Measurements from ENCODE around the gene ABHD11. TPM values are rescaled to one million over a fixed set of nuclear protein-coding genes. Genes with fewer than 3 reads are reported as not detected.

The ABHD11 gene
- total and polyA plus RNA-seq, 2 experiments from 2014 or later, result 18.7 to 24.6 TPM

DNA sequence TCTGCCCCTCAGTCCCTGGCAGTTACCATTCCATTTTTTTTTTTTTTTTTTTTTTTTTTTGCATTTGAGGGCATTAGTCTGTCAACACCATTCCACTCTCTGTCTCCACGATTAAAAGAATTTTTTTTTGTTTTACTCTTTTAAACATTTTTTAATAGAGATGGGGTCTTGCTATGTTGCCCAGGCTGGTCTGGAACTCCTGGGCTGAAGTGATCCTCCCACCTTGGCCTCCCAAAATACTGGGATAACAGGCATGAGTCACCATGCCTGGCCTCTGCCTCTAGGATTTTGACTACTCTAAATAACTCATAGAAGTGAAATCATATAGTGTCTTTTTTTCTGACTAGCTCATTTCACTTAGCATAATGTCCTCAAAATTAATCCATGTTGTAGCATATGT lies 48.0 kb upstream of the ABHD11 start (continued):
- TF ChIP-seq, protein P1, sequence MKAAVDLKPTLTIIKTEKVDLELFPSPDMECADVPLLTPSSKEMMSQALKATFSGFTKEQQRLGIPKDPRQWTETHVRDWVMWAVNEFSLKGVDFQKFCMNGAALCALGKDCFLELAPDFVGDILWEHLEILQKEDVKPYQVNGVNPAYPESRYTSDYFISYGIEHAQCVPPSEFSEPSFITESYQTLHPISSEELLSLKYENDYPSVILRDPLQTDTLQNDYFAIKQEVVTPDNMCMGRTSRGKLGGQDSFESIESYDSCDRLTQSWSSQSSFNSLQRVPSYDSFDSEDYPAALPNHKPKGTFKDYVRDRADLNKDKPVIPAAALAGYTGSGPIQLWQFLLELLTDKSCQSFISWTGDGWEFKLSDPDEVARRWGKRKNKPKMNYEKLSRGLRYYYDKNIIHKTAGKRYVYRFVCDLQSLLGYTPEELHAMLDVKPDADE (IDR thresholded peaks at IDR 0.05), result no peak
- TF ChIP-seq ZNF331 (CRISPR knock-in tag; IDR thresholded peaks at IDR 0.05; ENCODE audit: low read depth) (no peak), STAT1 (IDR thresholded peaks at IDR 0.05; ENCODE audit: unreplicated experiment) (no peak), CREB1 (CRISPR knock-in tag; IDR thresholded peaks at IDR 0.05; ENCODE audit: low read depth) (no peak)

DNA sequence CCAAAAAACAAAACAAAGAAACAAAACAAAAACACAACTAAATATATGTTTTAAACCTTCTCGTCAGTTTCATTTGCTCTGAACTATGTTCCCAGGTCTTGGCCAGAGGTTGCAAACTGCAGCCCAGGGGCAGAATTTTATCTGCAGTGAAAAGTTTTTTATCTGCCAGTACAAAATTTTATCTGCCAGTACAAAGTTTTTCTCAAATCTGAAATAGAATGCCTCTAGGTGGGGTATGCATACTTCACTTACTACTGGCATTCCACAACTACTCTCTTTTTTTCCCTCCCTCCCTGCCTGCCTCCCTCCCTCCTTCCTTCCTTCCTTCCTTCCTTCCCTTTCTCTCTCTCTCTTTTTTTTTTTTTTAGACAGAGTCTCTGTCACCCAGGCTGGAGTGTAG lies 40.9 kb upstream of the ABHD11 start:
- Mint-ChIP-seq H3K4me1 (no peaks in the 10 kb centered on the region; the same call in 2 of the 3 replicates), H3K9me3 (peaks cover 8% of the 10 kb centered on the region; the same call in 1 of the 3 replicates), H3K27ac (no peak overlapping the region), H3K4me3 (no peak overlapping the region), H3K36me3 (ENCODE audit: low read depth) (peaks cover 7% of the 10 kb centered on the region; the same call in 2 of the 3 replicates), H3K27me3 (ENCODE audit: insufficient read depth, low read depth, poor library complexity) (peaks cover 4% of the 10 kb centered on the region)
- H3K27me3 ChIP-seq (ENCODE audit: insufficient read depth), result no peaks in the 10 kb centered on the region
- no peaks in the 10 kb centered on the region for H3K9me2 ChIP-seq (ENCODE audit: insufficient read depth)
- no peak for ATAC-seq
- H2AFZ ChIP-seq, result no peak overlapping the region
- no peak for DNase-seq (ENCODE audit: low spot score)
- no peak overlapping the region for H3K4me3 ChIP-seq
- H3K36me3 ChIP-seq (ENCODE audit: insufficient read depth), result no peaks in the 10 kb centered on the region
- no peaks in the 10 kb centered on the region for H3K4me1 ChIP-seq (ENCODE audit: insufficient read depth)
- no peaks in the 10 kb centered on the region for H3F3A ChIP-seq (replicated peaks; ENCODE audit: low read depth)
- no peaks in the 10 kb centered on the region for H3K79me2 ChIP-seq (replicated peaks; ENCODE audit: insufficient read depth)
- no peaks in the 10 kb centered on the region for H4K20me1 ChIP-seq (replicated peaks; ENCODE audit: insufficient read depth)
- H3K4me2 ChIP-seq, result no peak overlapping the region
- H3K27ac ChIP-seq (ENCODE audit: low read depth), result no peak overlapping the region
- TF ChIP-seq EZH2 (IDR thresholded peaks at IDR 0.05; ENCODE audit: low read depth, unreplicated experiment), result no peak
- TF ChIP-seq, protein P2, sequence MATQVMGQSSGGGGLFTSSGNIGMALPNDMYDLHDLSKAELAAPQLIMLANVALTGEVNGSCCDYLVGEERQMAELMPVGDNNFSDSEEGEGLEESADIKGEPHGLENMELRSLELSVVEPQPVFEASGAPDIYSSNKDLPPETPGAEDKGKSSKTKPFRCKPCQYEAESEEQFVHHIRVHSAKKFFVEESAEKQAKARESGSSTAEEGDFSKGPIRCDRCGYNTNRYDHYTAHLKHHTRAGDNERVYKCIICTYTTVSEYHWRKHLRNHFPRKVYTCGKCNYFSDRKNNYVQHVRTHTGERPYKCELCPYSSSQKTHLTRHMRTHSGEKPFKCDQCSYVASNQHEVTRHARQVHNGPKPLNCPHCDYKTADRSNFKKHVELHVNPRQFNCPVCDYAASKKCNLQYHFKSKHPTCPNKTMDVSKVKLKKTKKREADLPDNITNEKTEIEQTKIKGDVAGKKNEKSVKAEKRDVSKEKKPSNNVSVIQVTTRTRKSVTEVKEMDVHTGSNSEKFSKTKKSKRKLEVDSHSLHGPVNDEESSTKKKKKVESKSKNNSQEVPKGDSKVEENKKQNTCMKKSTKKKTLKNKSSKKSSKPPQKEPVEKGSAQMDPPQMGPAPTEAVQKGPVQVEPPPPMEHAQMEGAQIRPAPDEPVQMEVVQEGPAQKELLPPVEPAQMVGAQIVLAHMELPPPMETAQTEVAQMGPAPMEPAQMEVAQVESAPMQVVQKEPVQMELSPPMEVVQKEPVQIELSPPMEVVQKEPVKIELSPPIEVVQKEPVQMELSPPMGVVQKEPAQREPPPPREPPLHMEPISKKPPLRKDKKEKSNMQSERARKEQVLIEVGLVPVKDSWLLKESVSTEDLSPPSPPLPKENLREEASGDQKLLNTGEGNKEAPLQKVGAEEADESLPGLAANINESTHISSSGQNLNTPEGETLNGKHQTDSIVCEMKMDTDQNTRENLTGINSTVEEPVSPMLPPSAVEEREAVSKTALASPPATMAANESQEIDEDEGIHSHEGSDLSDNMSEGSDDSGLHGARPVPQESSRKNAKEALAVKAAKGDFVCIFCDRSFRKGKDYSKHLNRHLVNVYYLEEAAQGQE (IDR thresholded peaks at IDR 0.05; ENCODE audit: unreplicated experiment), result no peak
- TF ChIP-seq, protein P1 (IDR thresholded peaks at IDR 0.05), result no peak
- no peak for TF ChIP-seq POLR2AphosphoS5 (IDR thresholded peaks at IDR 0.05; ENCODE audit: low read depth)
- TF ChIP-seq, protein P3, sequence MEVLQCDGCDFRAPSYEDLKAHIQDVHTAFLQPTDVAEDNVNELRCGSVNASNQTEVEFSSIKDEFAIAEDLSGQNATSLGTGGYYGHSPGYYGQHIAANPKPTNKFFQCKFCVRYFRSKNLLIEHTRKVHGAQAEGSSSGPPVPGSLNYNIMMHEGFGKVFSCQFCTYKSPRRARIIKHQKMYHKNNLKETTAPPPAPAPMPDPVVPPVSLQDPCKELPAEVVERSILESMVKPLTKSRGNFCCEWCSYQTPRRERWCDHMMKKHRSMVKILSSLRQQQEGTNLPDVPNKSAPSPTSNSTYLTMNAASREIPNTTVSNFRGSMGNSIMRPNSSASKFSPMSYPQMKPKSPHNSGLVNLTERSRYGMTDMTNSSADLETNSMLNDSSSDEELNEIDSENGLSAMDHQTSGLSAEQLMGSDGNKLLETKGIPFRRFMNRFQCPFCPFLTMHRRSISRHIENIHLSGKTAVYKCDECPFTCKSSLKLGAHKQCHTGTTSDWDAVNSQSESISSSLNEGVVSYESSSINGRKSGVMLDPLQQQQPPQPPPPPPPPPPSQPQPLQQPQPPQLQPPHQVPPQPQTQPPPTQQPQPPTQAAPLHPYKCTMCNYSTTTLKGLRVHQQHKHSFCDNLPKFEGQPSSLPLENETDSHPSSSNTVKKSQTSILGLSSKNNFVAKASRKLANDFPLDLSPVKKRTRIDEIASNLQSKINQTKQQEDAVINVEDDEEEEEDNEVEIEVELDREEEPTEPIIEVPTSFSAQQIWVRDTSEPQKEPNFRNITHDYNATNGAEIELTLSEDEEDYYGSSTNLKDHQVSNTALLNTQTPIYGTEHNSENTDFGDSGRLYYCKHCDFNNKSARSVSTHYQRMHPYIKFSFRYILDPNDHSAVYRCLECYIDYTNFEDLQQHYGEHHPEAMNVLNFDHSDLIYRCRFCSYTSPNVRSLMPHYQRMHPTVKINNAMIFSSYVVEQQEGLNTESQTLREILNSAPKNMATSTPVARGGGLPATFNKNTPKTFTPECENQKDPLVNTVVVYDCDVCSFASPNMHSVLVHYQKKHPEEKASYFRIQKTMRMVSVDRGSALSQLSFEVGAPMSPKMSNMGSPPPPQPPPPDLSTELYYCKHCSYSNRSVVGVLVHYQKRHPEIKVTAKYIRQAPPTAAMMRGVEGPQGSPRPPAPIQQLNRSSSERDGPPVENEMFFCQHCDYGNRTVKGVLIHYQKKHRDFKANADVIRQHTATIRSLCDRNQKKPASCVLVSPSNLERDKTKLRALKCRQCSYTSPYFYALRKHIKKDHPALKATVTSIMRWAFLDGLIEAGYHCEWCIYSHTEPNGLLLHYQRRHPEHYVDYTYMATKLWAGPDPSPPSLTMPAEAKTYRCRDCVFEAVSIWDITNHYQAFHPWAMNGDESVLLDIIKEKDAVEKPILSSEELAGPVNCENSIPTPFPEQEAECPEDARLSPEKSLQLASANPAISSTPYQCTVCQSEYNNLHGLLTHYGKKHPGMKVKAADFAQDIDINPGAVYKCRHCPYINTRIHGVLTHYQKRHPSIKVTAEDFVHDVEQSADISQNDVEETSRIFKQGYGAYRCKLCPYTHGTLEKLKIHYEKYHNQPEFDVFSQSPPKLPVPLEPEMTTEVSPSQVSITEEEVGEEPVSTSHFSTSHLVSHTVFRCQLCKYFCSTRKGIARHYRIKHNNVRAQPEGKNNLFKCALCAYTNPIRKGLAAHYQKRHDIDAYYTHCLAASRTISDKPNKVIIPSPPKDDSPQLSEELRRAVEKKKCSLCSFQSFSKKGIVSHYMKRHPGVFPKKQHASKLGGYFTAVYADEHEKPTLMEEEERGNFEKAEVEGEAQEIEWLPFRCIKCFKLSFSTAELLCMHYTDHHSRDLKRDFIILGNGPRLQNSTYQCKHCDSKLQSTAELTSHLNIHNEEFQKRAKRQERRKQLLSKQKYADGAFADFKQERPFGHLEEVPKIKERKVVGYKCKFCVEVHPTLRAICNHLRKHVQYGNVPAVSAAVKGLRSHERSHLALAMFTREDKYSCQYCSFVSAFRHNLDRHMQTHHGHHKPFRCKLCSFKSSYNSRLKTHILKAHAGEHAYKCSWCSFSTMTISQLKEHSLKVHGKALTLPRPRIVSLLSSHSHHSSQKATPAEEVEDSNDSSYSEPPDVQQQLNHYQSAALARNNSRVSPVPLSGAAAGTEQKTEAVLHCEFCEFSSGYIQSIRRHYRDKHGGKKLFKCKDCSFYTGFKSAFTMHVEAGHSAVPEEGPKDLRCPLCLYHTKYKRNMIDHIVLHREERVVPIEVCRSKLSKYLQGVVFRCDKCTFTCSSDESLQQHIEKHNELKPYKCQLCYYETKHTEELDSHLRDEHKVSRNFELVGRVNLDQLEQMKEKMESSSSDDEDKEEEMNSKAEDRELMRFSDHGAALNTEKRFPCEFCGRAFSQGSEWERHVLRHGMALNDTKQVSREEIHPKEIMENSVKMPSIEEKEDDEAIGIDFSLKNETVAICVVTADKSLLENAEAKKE (CRISPR knock-in tag; IDR thresholded peaks at IDR 0.05), result no peak
- TF ChIP-seq NANOG (IDR thresholded peaks at IDR 0.05; ENCODE audit: borderline replicate concordance), result no peak
- no peak for TF ChIP-seq CREB1 (CRISPR knock-in tag; IDR thresholded peaks at IDR 0.05; ENCODE audit: low read depth)
- TF ChIP-seq JUNB (IDR thresholded peaks at IDR 0.05; ENCODE audit: unreplicated experiment), result no peak
- no peak for TF ChIP-seq ZNF114 (CRISPR knock-in tag; IDR thresholded peaks at IDR 0.05)
- TF ChIP-seq, protein P4, sequence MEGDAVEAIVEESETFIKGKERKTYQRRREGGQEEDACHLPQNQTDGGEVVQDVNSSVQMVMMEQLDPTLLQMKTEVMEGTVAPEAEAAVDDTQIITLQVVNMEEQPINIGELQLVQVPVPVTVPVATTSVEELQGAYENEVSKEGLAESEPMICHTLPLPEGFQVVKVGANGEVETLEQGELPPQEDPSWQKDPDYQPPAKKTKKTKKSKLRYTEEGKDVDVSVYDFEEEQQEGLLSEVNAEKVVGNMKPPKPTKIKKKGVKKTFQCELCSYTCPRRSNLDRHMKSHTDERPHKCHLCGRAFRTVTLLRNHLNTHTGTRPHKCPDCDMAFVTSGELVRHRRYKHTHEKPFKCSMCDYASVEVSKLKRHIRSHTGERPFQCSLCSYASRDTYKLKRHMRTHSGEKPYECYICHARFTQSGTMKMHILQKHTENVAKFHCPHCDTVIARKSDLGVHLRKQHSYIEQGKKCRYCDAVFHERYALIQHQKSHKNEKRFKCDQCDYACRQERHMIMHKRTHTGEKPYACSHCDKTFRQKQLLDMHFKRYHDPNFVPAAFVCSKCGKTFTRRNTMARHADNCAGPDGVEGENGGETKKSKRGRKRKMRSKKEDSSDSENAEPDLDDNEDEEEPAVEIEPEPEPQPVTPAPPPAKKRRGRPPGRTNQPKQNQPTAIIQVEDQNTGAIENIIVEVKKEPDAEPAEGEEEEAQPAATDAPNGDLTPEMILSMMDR (conservative IDR thresholded peaks at IDR 0.05; ENCODE audit: low read depth in 2 of 2), result no peak

All from GM23338 (cell line).